EL (cell line): Measurements from ENCODE around the gene TTLL6.
A peak's percentile ranks its signal among the peaks of the same experiment; 100 is the strongest.

Experiments used
- DNase-seq: peaks from one replicate; pipeline ENCODE4 v3.0.0-alpha.2; 2016

Gene TTLL6

GRCh38 chr17:48757524-48757961 is 59.5 kb downstream of the TTLL6 start:
- peak; percentile 39 for DNase-seq

GRCh38 chr17:48756830-48757251 is 60.2 kb downstream of the TTLL6 start:
- no peak for DNase-seq

GRCh38 chr17:48755356-48755755 is 61.7 kb downstream of the TTLL6 start:
- DNase-seq, result no peak

- DNase-seq, result no peak
These were observed 62.3 kb downstream of the TTLL6 start for GRCh38 chr17:48754500-48755261.

GRCh38 chr17:48753794-48754499 is 63.1 kb downstream of the TTLL6 start:
- DNase-seq, result peak; percentile 66

GRCh38 chr17:48752399-48753288 is 64.4 kb downstream of the TTLL6 start:
- no peak for DNase-seq

- DNase-seq, result no peak
These were observed 65.2 kb downstream of the TTLL6 start for GRCh38 chr17:48751733-48752398.

- no peak for DNase-seq
These were observed 65.9 kb downstream of the TTLL6 start for GRCh38 chr17:48751172-48751571.

- no peak for DNase-seq
These were observed 67.1 kb downstream of the TTLL6 start for GRCh38 chr17:48749621-48750553.

- DNase-seq, result no peak
These were observed 68.1 kb downstream of the TTLL6 start for GRCh38 chr17:48748718-48749566.

GRCh38 chr17:48747445-48748363 is 69.3 kb downstream of the TTLL6 start:
- DNase-seq, result no peak

- DNase-seq, result no peak
These were observed 70.0 kb downstream of the TTLL6 start for GRCh38 chr17:48746916-48747444.

- DNase-seq, result no peak
These were observed 71.4 kb downstream of the TTLL6 start for GRCh38 chr17:48745381-48746275.

- DNase-seq, result no peak
These were observed 76.5 kb downstream of the TTLL6 start for GRCh38 chr17:48740537-48740936.

- no peak for DNase-seq
These were observed 78.1 kb downstream of the TTLL6 start for GRCh38 chr17:48738803-48739526.

- DNase-seq, result no peak
These were observed 78.6 kb downstream of the TTLL6 start for GRCh38 chr17:48738424-48738802.

- no peak for DNase-seq
These were observed 79.5 kb downstream of the TTLL6 start for GRCh38 chr17:48737330-48738043.
